Measurements from ENCODE around the gene TRPM3.

Gene TRPM3

GRCh38 chr9:71121275-71122021 lies at the start of gene TRPM3:
Gene TRPM3, minus strand, starts transcription at chr9:71121621. Its CDS starts 267 bp downstream, at chr9:71121354.
- DNase-seq (ENCODE audit: low spot score), result no peak

- no peak for DNase-seq (ENCODE audit: low spot score)
Observed at GRCh38 chr9:71168418-71168817, 47.0 kb upstream of the TRPM3 start.

GRCh38 chr9:71162126-71162525 lies 40.7 kb upstream of the TRPM3 start:
- no peak for DNase-seq (ENCODE audit: low spot score)

GRCh38 chr9:71157731-71158130 lies 36.3 kb upstream of the TRPM3 start:
- DNase-seq (ENCODE audit: low spot score), result no peak

GRCh38 chr9:71147368-71147767 lies 25.9 kb upstream of the TRPM3 start:
- DNase-seq (ENCODE audit: low spot score), result no peak

- DNase-seq (ENCODE audit: low spot score), result no peak
Observed at GRCh38 chr9:71146511-71146910, 25.1 kb upstream of the TRPM3 start.

GRCh38 chr9:71145179-71145578 lies 23.8 kb upstream of the TRPM3 start:
- no peak for DNase-seq (ENCODE audit: low spot score)

GRCh38 chr9:71144495-71144894 lies 23.1 kb upstream of the TRPM3 start:
- DNase-seq (ENCODE audit: low spot score), result no peak

- DNase-seq (ENCODE audit: low spot score), result no peak
Observed at GRCh38 chr9:71136696-71137095, 15.3 kb upstream of the TRPM3 start.

- DNase-seq (ENCODE audit: low spot score), result no peak
Observed at GRCh38 chr9:71131145-71131544, 9.7 kb upstream of the TRPM3 start.

- DNase-seq (ENCODE audit: low spot score), result no peak
Observed at GRCh38 chr9:71130521-71130920, 9.1 kb upstream of the TRPM3 start.

- no peak for DNase-seq (ENCODE audit: low spot score)
Observed at GRCh38 chr9:71128796-71129195, 7.4 kb upstream of the TRPM3 start.

- DNase-seq (ENCODE audit: low spot score), result no peak
Observed at GRCh38 chr9:71127301-71127700, 5.9 kb upstream of the TRPM3 start.

GRCh38 chr9:71122421-71122820 lies 1.0 kb upstream of the TRPM3 start:
- no peak for DNase-seq (ENCODE audit: low spot score)

GRCh38 chr9:71122022-71122275 lies 528 bp upstream of the TRPM3 start:
- no peak for DNase-seq (ENCODE audit: low spot score)

GRCh38 chr9:71120501-71121247 lies 747 bp downstream of the TRPM3 start:
- DNase-seq (ENCODE audit: low spot score), result no peak

GRCh38 chr9:71119746-71120145 lies 1.7 kb downstream of the TRPM3 start:
- DNase-seq (ENCODE audit: low spot score), result no peak

- no peak for DNase-seq (ENCODE audit: low spot score)
Observed at GRCh38 chr9:71118324-71118723, 3.1 kb downstream of the TRPM3 start.

- DNase-seq (ENCODE audit: low spot score), result no peak
Observed at GRCh38 chr9:71115448-71115975, 5.9 kb downstream of the TRPM3 start.

- DNase-seq (ENCODE audit: low spot score), result no peak
Observed at GRCh38 chr9:71112866-71113265, 8.6 kb downstream of the TRPM3 start.

GRCh38 chr9:71108937-71109336 lies 12.5 kb downstream of the TRPM3 start:
- no peak for DNase-seq (ENCODE audit: low spot score)

- DNase-seq (ENCODE audit: low spot score), result no peak
Observed at GRCh38 chr9:71106992-71107391, 14.4 kb downstream of the TRPM3 start.

GRCh38 chr9:71105192-71105591 lies 16.2 kb downstream of the TRPM3 start:
- no peak for DNase-seq (ENCODE audit: low spot score)

- DNase-seq (ENCODE audit: low spot score), result no peak
Observed at GRCh38 chr9:71098801-71099200, 22.6 kb downstream of the TRPM3 start.

All from kidney tubule cell (primary cell).